PC-9 (cell line): ENCODE results near the gene CMTM5. TPM values are rescaled to one million over a fixed set of nuclear protein-coding genes. Genes with fewer than 3 reads are reported as not detected.
"Not testable (repeated sequence)": the region's sequence is repeated elsewhere in the genome, so short reads cannot be mapped to it uniquely, and the experiment has no call there.

Experiments used
- BruUV-seq: library from RNA; stranded (reverse); fragments of 400-500 nt; replicated peaks from 2 replicates; lab custom pipeline; 2021; lab: Mats Ljungman, UMichigan
- CTCF ChIA-PET: fragments of 300-600 bp; sonication (Branson Sonifier 250); formaldehyde crosslinking; loops from one replicate; lab custom pipeline; 2022; ENCODE audit warnings: antibody characterized with exemption; lab: Charles Lee
- POLR2A ChIA-PET: fragments of 300-600 bp; sonication (Branson Sonifier 250); formaldehyde crosslinking; loops from one replicate; lab custom pipeline; 2022; ENCODE audit warnings: antibody characterized with exemption; ENCODE audit not compliant: unreplicated experiment; lab: Charles Lee
- DNase-seq, 2 experiments: peaks; one replicate each; pipeline versions ENCODE4 v3.0.0 to v3.0.0-alpha.2; 2015 to 2022; ENCODE audit warnings: mixed read lengths in 1 of 2
- H2AFZ ChIP-seq: fragments of 200-600 bp; sonication (generic); 2 replicates; pipeline ENCODE4 v1.8.1; 2017; ENCODE audit warnings: antibody characterized with exemption
- H3F3A ChIP-seq: fragments of 200-600 bp; sonication (generic); 2 replicates; pipeline ENCODE4 v1.8.1; 2017; ENCODE audit warnings: antibody characterized with exemption, mild to moderate bottlenecking, low read depth; ENCODE audit not compliant: insufficient read depth
- H3K27ac ChIP-seq: fragments of 200-600 bp; sonication (generic); 2 replicates; pipeline ENCODE4 v1.6.1; 2016; ENCODE audit warnings: mixed run types
- H3K27me3 ChIP-seq: fragments of 200-600 bp; sonication (generic); 2 replicates; pipeline ENCODE4 v1.6.1; 2016; ENCODE audit warnings: low read depth, mixed run types; ENCODE audit not compliant: insufficient read depth
- H3K36me3 ChIP-seq: fragments of 200-600 bp; sonication (generic); 2 replicates; pipeline ENCODE4 v1.6.1; 2016; ENCODE audit warnings: low read depth, mixed run types
- H3K4me1 ChIP-seq: fragments of 200-600 bp; sonication (generic); replicated peaks from 2 replicates; pipeline ENCODE4 v1.6.1; 2016; ENCODE audit warnings: mixed run types; ENCODE audit not compliant: insufficient read depth
- H3K4me2 ChIP-seq: fragments of 200-600 bp; sonication (generic); 2 replicates; pipeline ENCODE4 v1.6.1; 2017; ENCODE audit warnings: mixed run types
- H3K4me3 ChIP-seq: fragments of 200-600 bp; sonication (generic); 2 replicates; pipeline ENCODE4 v1.6.1; 2016; ENCODE audit warnings: mixed run types
- H3K79me2 ChIP-seq: fragments of 200-600 bp; sonication (generic); 2 replicates; pipeline ENCODE4 v1.6.1; 2017; ENCODE audit warnings: low read depth, mixed run types
- H3K9me2 ChIP-seq: fragments of 200-600 bp; sonication (generic); 2 replicates; pipeline ENCODE4 v1.8.1; 2017; ENCODE audit warnings: mild to moderate bottlenecking; ENCODE audit not compliant: insufficient read depth
- H3K9me3 ChIP-seq: fragments of 200-600 bp; sonication (generic); 2 replicates; pipeline ENCODE4 v1.8.1; 2016; ENCODE audit warnings: low read depth; ENCODE audit not compliant: insufficient read depth
- H4K20me1 ChIP-seq: fragments of 200-600 bp; sonication (generic); 2 replicates; pipeline ENCODE4 v1.8.1; 2017; ENCODE audit not compliant: insufficient read depth
- EZH2 ChIP-seq: fragments of 200-600 bp; sonication (generic); IDR thresholded peaks from 2 replicates; pipeline ENCODE4 v1.8.0; 2017; ENCODE audit warnings: antibody characterized with exemption, low read depth
- intact Hi-C: fragments of 100-400 bp; cut with micrococcal nuclease; formaldehyde crosslinking; loops from one replicate; pipeline ENCODE4 v1.10.0; 2022; ENCODE audit not compliant: unreplicated experiment
- total RNA-seq: library from RNA; stranded (reverse); gene quantifications from 2 replicates; pipeline ENCODE4 v1.2.3, GENCODE V29; 2021
- TF ChIP-seq, protein P1 (sequence below): fragments of 200-600 bp; sonication (generic); conservative IDR thresholded peaks from 2 replicates; pipeline ENCODE4 v1.6.1; 2017; ENCODE audit warnings: mixed run types, antibody characterized with exemption, mild to moderate bottlenecking, moderate library complexity

The CMTM5 gene
- total RNA-seq, 1 experiment from 2014 or later: not detected

DNA sequence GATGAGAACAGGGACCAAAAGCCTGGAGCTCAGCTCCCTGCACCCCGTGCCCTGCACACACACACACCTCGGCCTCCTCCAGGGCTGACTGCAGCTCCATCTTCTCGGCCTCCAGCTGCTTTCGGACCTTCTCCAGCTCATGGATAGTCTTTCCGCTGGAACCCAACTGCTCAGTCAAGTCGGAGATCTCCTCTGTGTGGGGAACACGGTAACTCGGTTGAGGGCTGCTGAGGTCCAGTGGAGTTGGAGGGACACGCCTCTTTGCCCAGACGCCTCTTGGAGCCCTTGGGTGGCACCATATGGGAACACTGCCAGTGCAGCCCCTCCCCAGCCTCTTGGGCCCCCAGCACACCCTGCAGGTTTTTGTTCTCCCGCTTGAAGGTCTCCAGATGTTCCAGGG, 40.0 kb downstream of the CMTM5 start:
- ChIA-PET CTCF (no interaction called here), POLR2A (no interaction called here)
- H3K9me2 ChIP-seq: no peaks in the 10 kb centered on the region
- H3K36me3 ChIP-seq: no peaks in the 10 kb centered on the region
- no peaks in the 10 kb centered on the region for H3K4me1 ChIP-seq
- H3K4me2 ChIP-seq: no peak overlapping the region
- no peak for TF ChIP-seq EZH2
- intact Hi-C loops: no loop called here
- H3K9me3 ChIP-seq: no peaks in the 10 kb centered on the region
- H3K27ac ChIP-seq: no peak overlapping the region
- no peaks in the 10 kb centered on the region for H4K20me1 ChIP-seq
- no peak for DNase-seq
- no peak overlapping the region for H3K4me3 ChIP-seq
- H2AFZ ChIP-seq: no peak overlapping the region
- peaks cover 79% of the 10 kb centered on the region for H3K27me3 ChIP-seq
- no peaks in the 10 kb centered on the region for H3K79me2 ChIP-seq
- BruUV-seq: no TSS peak
- no peaks in the 10 kb centered on the region for H3F3A ChIP-seq

DNA sequence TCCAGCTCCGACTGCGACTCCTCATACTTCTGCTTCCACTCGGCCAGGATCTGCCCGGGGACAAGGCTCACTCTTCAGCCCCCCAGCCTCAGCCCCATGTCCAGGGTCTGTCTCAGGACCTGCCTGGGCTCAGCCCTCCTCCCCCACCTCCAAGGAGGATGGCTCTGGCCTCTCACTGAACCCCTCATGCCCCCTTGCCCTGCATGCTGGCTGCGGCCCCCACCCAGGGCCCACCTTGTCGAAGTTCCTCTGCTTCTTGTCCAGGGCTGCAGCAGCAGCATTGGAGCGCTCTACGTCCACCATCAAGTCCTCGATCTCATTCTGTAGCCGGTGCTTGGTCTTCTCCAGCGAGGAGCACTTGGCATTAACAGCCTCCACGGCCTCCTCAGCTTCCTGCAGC, 40.4 kb downstream of the CMTM5 start:
- H3K4me2 ChIP-seq, CTCF ChIA-PET, intact Hi-C loops, H3K36me3 ChIP-seq, H2AFZ ChIP-seq, H3K27ac ChIP-seq, BruUV-seq, H3K9me2 ChIP-seq, DNase-seq, H3K9me3 ChIP-seq, H3F3A ChIP-seq, H3K79me2 ChIP-seq, H3K4me1 ChIP-seq, H4K20me1 ChIP-seq, POLR2A ChIA-PET, H3K4me3 ChIP-seq: not testable (repeated sequence)
- peaks cover 81% of the 10 kb centered on the region for H3K27me3 ChIP-seq

DNA sequence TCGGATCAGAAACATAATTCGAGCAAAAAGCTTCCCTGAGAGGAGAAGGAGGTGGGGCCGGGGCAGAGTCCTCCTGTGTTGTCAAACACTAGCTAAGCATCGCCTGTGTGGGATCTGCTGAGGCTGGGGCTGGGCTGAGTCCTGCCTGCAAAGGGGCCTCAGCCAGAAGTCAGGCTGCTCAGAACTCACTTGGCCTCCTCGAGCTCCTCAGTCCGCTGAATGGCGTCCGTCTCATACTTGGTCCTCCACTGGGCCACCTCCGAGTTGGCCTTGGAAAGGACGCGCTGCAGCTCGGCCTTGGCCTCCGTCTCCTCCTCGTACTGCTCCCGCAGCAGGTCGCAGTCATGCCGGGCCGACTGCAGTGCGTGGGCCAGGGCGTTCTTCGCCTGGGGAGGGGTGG, 41.2 kb downstream of the CMTM5 start:
- no peak for DNase-seq
- Histone ChIP-seq H3K27me3 (peaks cover 79% of the 10 kb centered on the region), H3K27ac (no peak overlapping the region), H3K9me3 (no peaks in the 10 kb centered on the region), H3K4me1 (no peaks in the 10 kb centered on the region), H3K36me3 (no peaks in the 10 kb centered on the region), H3K79me2 (no peaks in the 10 kb centered on the region), H3K4me2 (no peak overlapping the region), H3F3A (no peaks in the 10 kb centered on the region), H3K9me2 (no peaks in the 10 kb centered on the region), H3K4me3 (no peak overlapping the region), H2AFZ (no peak overlapping the region), H4K20me1 (no peaks in the 10 kb centered on the region)
- ChIA-PET CTCF (no interaction called here), POLR2A (no interaction called here)
- TF ChIP-seq, protein P1, sequence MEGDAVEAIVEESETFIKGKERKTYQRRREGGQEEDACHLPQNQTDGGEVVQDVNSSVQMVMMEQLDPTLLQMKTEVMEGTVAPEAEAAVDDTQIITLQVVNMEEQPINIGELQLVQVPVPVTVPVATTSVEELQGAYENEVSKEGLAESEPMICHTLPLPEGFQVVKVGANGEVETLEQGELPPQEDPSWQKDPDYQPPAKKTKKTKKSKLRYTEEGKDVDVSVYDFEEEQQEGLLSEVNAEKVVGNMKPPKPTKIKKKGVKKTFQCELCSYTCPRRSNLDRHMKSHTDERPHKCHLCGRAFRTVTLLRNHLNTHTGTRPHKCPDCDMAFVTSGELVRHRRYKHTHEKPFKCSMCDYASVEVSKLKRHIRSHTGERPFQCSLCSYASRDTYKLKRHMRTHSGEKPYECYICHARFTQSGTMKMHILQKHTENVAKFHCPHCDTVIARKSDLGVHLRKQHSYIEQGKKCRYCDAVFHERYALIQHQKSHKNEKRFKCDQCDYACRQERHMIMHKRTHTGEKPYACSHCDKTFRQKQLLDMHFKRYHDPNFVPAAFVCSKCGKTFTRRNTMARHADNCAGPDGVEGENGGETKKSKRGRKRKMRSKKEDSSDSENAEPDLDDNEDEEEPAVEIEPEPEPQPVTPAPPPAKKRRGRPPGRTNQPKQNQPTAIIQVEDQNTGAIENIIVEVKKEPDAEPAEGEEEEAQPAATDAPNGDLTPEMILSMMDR: no peak
- no peak for TF ChIP-seq EZH2
- intact Hi-C loops: no loop called here
- no TSS peak for BruUV-seq

GRCh38 chr14:23419646-23420045, 42.8 kb downstream of the CMTM5 start:
- intact Hi-C loops: not testable (repeated sequence)
- peaks cover 81% of the 10 kb centered on the region for H3K27me3 ChIP-seq

More at GRCh38 chr14:23419646-23420045, 42.8 kb downstream of the CMTM5 start:
- CTCF ChIA-PET, H3K36me3 ChIP-seq, H3K9me3 ChIP-seq, H3K79me2 ChIP-seq, H4K20me1 ChIP-seq, H3F3A ChIP-seq, POLR2A ChIA-PET, DNase-seq, H2AFZ ChIP-seq, BruUV-seq, H3K4me2 ChIP-seq, H3K9me2 ChIP-seq, H3K4me1 ChIP-seq, H3K4me3 ChIP-seq, H3K27ac ChIP-seq: not testable (repeated sequence)
